Panc1 (cell line): Measurements from ENCODE around the gene POC5. TPM values are rescaled to one million over a fixed set of nuclear protein-coding genes. Genes with fewer than 3 reads are reported as not detected.

ENCODE experiments used
- ATAC-seq: fragments of 200-7000 bp; cut with Tn5 transposase; 2 replicates; pipeline ENCODE4 v1.9.1; 2020; ENCODE audit warnings: mild to moderate bottlenecking, moderate library complexity
- BruUV-seq: library from RNA; stranded (reverse); fragments of 400-500 nt; replicated peaks from 2 replicates; lab custom pipeline; 2021; lab: Mats Ljungman, UMichigan
- CTCF ChIA-PET: fragments of 300-600 bp; sonication (Branson Sonifier 250); formaldehyde crosslinking; loops from one replicate; lab custom pipeline; 2022; ENCODE audit warnings: antibody characterized with exemption; lab: Charles Lee
- POLR2A ChIA-PET: fragments of 300-600 bp; sonication (Branson Sonifier 250); formaldehyde crosslinking; loops from one replicate; lab custom pipeline; 2022; ENCODE audit warnings: antibody characterized with exemption; lab: Charles Lee
- DNase-seq: peaks from one replicate; pipeline ENCODE4 v3.0.0-alpha.2; 2010; ENCODE audit warnings: low read depth, low spot score
- H3K27ac ChIP-seq: 2 replicates; pipeline ENCODE4 v1.5.1; 2011; ENCODE audit warnings: mild to moderate bottlenecking, low read length, inconsistent platforms
- H3K27me3 ChIP-seq: fragments of 200-500 bp; sonication (Bioruptor generic); 2 replicates; pipeline ENCODE4 v1.6.0; 2014; ENCODE audit warnings: low read length, inconsistent platforms; ENCODE audit not compliant: control insufficient read depth, insufficient read depth
- H3K36me3 ChIP-seq: fragments of 200-500 bp; sonication (Bioruptor generic); 2 replicates; pipeline ENCODE4 v1.5.1; 2014; ENCODE audit warnings: inconsistent platforms, mild to moderate bottlenecking, low read length, moderate library complexity; ENCODE audit not compliant: control insufficient read depth, insufficient read depth
- H3K4me1 ChIP-seq: 2 replicates; pipeline ENCODE4 v1.5.1; 2011; ENCODE audit warnings: inconsistent platforms, mild to moderate bottlenecking, low read length, moderate library complexity; ENCODE audit not compliant: control insufficient read depth, insufficient read depth
- H3K4me3 ChIP-seq, 2 experiments: 2 replicates each; pipeline ENCODE4 v1.5.1; 2011 to 2012; ENCODE audit warnings: low read depth in 2 of 2, low read length in 2 of 2, mild to moderate bottlenecking in 2 of 2, inconsistent platforms in 1 of 2, moderate library complexity in 1 of 2
- H3K9me3 ChIP-seq: fragments of 200-500 bp; sonication (Bioruptor generic); 2 replicates; pipeline ENCODE4 v1.5.1; 2014; ENCODE audit warnings: low read depth, mild to moderate bottlenecking, inconsistent platforms, low read length, moderate library complexity; ENCODE audit not compliant: control insufficient read depth, insufficient read depth
- CTCF ChIP-seq: fragments of 450-650 bp; IDR thresholded peaks from 2 replicates; pipeline ENCODE4 v1.5.1; 2017; ENCODE audit warnings: mild to moderate bottlenecking
- POLR2AphosphoS5 ChIP-seq: IDR thresholded peaks from 2 replicates; pipeline ENCODE4 v1.6.1; 2012; ENCODE audit warnings: mild to moderate bottlenecking, low read depth, low read length, moderate library complexity
- REST ChIP-seq, 2 experiments: IDR thresholded peaks; 2 replicates each; pipeline ENCODE4 v1.6.1; 2011 to 2012; ENCODE audit warnings: low read depth in 2 of 2, control low read depth in 1 of 2, low read length in 1 of 2, mild to moderate bottlenecking in 1 of 2, moderate library complexity in 1 of 2; ENCODE audit not compliant: insufficient read depth in 1 of 2
- SIN3A ChIP-seq: IDR thresholded peaks from 2 replicates; pipeline ENCODE4 v1.6.1; 2012; ENCODE audit warnings: low read depth, mild to moderate bottlenecking, low read length, moderate library complexity, borderline replicate concordance; ENCODE audit not compliant: insufficient read depth
- TCF7L2 ChIP-seq: IDR thresholded peaks from 2 replicates; pipeline ENCODE4 v1.6.1; 2011; ENCODE audit warnings: mild to moderate bottlenecking, low read depth, low read length, inconsistent platforms
- in situ Hi-C: cut with HindIII; loops from 2 replicates; pipeline ENCODE4 v1.10.0; 2016; ENCODE audit warnings: low sequenced_read_pairs, low pct_unique_long_range_greater_than_20kb
- intact Hi-C: fragments of 100-400 bp; cut with micrococcal nuclease; formaldehyde crosslinking; loops from one replicate; pipeline ENCODE4 v1.10.0; 2022; ENCODE audit not compliant: unreplicated experiment
- total RNA-seq: library from RNA; stranded (reverse); gene quantifications from one replicate; pipeline ENCODE4 v1.2.1, GENCODE V29; 2021; ENCODE audit not compliant: unreplicated experiment

The POC5 gene
- total RNA-seq, 1 experiment from 2014 or later, result 19.7 TPM

GRCh38 chr5:75711151-75711550 lies 6.1 kb downstream of the POC5 start:
- in situ Hi-C loops, result no loop called here
- no peak overlapping the region for H3K27ac ChIP-seq
- H3K36me3 ChIP-seq, result peaks cover 19% of the 10 kb centered on the region
- intact Hi-C loops, result no loop called here
- TF ChIP-seq CTCF (no peak), REST (IDR thresholded peaks at IDR 0.05; ENCODE audit: insufficient read depth in 1 of 2, low read depth in 2 of 2, low read length in 1 of 2) (no peak), SIN3A (no peak)
- no TSS peak for BruUV-seq
- no peak overlapping the region for H3K4me3 ChIP-seq
- ChIA-PET POLR2A (no interaction called here), CTCF (no interaction called here)
- H3K9me3 ChIP-seq, result no peaks in the 10 kb centered on the region
- DNase-seq (no peak), ATAC-seq (no peak)
- peaks cover 6% of the 10 kb centered on the region for H3K4me1 ChIP-seq
- H3K27me3 ChIP-seq, result no peaks in the 10 kb centered on the region

GRCh38 chr5:75710637-75711036 lies 6.6 kb downstream of the POC5 start:
- H3K4me1 ChIP-seq, result peaks cover under 1% of the 10 kb centered on the region; the same call in 1 of the 2 replicates
- no TSS peak for BruUV-seq
- H3K4me3 ChIP-seq, result no peak overlapping the region
- H3K27me3 ChIP-seq, result no peaks in the 10 kb centered on the region
- intact Hi-C loops (no loop called here), in situ Hi-C loops (no loop called here)
- H3K27ac ChIP-seq, result no peak overlapping the region
- TF ChIP-seq SIN3A, result no peak
- TF ChIP-seq CTCF, result no peak
- no peak for TF ChIP-seq TCF7L2
- no peak for TF ChIP-seq POLR2AphosphoS5
- no peak for TF ChIP-seq REST (IDR thresholded peaks at IDR 0.05; ENCODE audit: insufficient read depth in 1 of 2, low read depth in 2 of 2, low read length in 1 of 2)
- H3K9me3 ChIP-seq, result no peaks in the 10 kb centered on the region
- POLR2A ChIA-PET, result no interaction called here
- ATAC-seq (no peak), DNase-seq (no peak)
- CTCF ChIA-PET, result no interaction called here
- H3K36me3 ChIP-seq, result peaks cover 22% of the 10 kb centered on the region
